ENCODE measurements around the gene ECE2.
"Not testable (repeated sequence)": the region's sequence is repeated elsewhere in the genome, so short reads cannot be mapped to it uniquely, and the experiment has no call there.

ECE2 gene

DNA sequence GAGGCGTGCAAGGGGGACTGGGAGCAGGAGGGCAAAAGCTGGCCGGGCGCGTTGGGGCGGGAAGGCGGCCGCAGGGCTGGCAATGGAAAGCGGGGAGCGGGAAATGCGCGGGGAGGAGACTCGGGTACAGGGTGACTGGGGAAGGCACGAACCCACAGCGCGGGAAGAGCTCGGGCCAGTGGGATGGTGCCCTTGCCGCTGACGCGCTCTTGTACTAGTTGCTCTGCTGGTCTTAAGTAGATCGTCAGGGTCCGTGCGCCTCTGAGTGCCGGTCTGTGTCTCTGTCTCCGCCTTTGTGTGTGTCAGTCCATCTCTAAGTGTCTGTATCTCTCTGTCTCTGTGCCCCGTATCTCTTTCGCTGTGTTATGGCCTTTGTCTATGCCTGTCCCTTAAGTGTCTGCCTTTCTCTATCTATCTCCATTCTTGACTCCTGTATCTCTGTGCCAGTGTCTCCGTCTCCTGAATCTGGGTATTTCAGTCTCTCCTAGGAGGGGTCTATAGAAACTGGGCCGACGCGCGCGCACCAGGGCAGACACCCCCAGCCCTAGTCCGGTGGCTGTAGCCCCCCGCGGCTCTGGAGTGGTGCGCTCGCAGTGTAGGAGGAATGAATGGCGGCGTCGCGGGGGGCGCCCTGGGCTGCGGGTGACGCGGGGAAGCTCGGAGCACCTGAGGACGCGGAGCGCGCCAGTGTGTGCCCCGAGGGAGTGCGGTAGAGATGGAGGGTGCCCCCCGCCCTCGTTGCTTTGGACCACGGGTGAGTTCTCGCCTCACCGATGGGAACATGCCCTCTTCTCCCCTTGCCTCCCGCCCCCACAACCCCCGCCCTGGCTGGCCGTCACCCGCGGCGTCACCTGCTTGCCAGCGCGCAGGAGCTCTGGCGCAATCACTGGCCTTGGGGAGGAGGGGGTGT is 13.7 kb upstream of the ECE2 start:
- no peaks in the 10 kb centered on the region for H3K36me3 ChIP-seq (replicated peaks in 1 of 2; ENCODE audit: control insufficient read depth in 2 of 2, insufficient read depth in 2 of 2, low read length in 2 of 2)
- no peak overlapping the region for H3K4ac ChIP-seq (ENCODE audit: low read length)
- H3K14ac ChIP-seq (ENCODE audit: low read length), result no peak overlapping the region
- H2AK5ac ChIP-seq (ENCODE audit: low read depth, low read length), result no peak overlapping the region
- no peak overlapping the region for H2BK15ac ChIP-seq (ENCODE audit: low read length)
- H3K9ac ChIP-seq (ENCODE audit: low read depth, low read length, poor library complexity), result peak overlapping the region; percentile 80
- no peak overlapping the region for H4K91ac ChIP-seq (ENCODE audit: low read depth, low read length, poor library complexity)
- H3K27me3 ChIP-seq (ENCODE audit: control insufficient read depth in 3 of 3, insufficient read depth in 3 of 3, low read depth in 1 of 3, low read length in 3 of 3), result peaks cover 21 to 46% (median 42%) of the 10 kb centered on the region in 3 experiments
- peak overlapping the region; percentile 90 for H2AFZ ChIP-seq (ENCODE audit: low read length)
- H3K79me1 ChIP-seq (ENCODE audit: low read depth, low read length), result peaks cover 4% of the 10 kb centered on the region
- H3K4me1 ChIP-seq (ENCODE audit: control insufficient read depth in 2 of 2, insufficient read depth in 1 of 2, low read depth in 1 of 2, low read length in 2 of 2), result peaks cover 10 to 12% of the 10 kb centered on the region in 2 donors
- H3K18ac ChIP-seq (ENCODE audit: low read length), result peak overlapping the region; percentile 91
- no CpG with 5 or more reads among the region's 66 CpGs for WGBS, 2 donors (ENCODE audit: extremely low coverage in 2 of 2, insufficient read length in 2 of 2, insufficient replicate concordance in 1 of 2)
- peak overlapping the region; percentile 58 for H2BK12ac ChIP-seq (ENCODE audit: low read length)
- no peak overlapping the region for H4K8ac ChIP-seq (ENCODE audit: low read depth, low read length)
- DNase-seq (ENCODE audit: low spot score), result no peak
- H3K4me3 ChIP-seq (ENCODE audit: low read length in 2 of 2), result peak overlapping the region; percentile 56 to 82
- H3K23ac ChIP-seq (ENCODE audit: low read depth, low read length, poor library complexity), result peak overlapping the region; percentile 35
- H3K4me2 ChIP-seq (ENCODE audit: insufficient read depth, low read length, poor library complexity, severe bottlenecking), result peak overlapping the region; percentile 84
- H2BK5ac ChIP-seq (ENCODE audit: low read length), result no peak overlapping the region
- H3K27ac ChIP-seq (replicated peaks; ENCODE audit: low read length), result no peak overlapping the region
- no peaks in the 10 kb centered on the region for H3K9me3 ChIP-seq (replicated peaks in 1 of 2; ENCODE audit: control insufficient read depth in 2 of 2, insufficient read depth in 1 of 2, low read depth in 1 of 2, low read length in 2 of 2)
- no peak overlapping the region for H2BK120ac ChIP-seq (ENCODE audit: low read depth, low read length)

DNA sequence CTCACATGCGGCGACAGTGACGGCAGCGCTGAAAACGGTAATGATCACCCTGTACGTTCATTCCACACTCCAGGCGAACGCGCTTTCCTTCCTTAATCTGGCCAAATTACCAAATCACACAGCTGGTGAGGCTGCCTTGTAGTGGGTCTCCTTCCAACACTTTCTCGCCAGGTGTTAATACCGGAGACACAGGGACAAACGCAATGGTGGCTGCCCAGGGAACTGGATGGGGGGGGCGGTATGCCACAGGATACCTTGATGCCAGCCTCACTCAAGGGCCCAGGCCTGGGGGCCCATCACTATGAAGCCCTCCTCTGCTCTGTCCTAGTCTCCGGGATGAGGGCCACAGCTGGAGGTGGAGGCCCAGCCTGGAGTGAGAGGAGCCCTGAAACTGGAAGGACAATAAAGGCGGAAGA is 13.1 kb upstream of the ECE2 start:
- Histone ChIP-seq H3K9ac (ENCODE audit: low read depth, low read length, poor library complexity) (no peak overlapping the region), H3K79me1 (ENCODE audit: low read depth, low read length) (peaks cover 2% of the 10 kb centered on the region), H2BK15ac (ENCODE audit: low read length) (no peak overlapping the region), H2AK5ac (ENCODE audit: low read depth, low read length) (peak overlapping the region; percentile 32), H3K4me3 (ENCODE audit: low read length in 2 of 2) (peak overlapping the region; percentile 46 to 56), H3K9me3 (replicated peaks in 1 of 2; ENCODE audit: control insufficient read depth in 2 of 2, insufficient read depth in 1 of 2, low read depth in 1 of 2, low read length in 2 of 2) (no peaks in the 10 kb centered on the region), H2BK120ac (ENCODE audit: low read depth, low read length) (no peak overlapping the region), H2AFZ (ENCODE audit: low read length) (peak overlapping the region; percentile 90), H3K27ac (replicated peaks; ENCODE audit: low read length) (no peak overlapping the region), H2BK12ac (ENCODE audit: low read length) (no peak overlapping the region), H3K18ac (ENCODE audit: low read length) (no peak overlapping the region), H2BK5ac (ENCODE audit: low read length) (no peak overlapping the region), H3K36me3 (replicated peaks in 1 of 2; ENCODE audit: control insufficient read depth in 2 of 2, insufficient read depth in 2 of 2, low read length in 2 of 2) (no peaks in the 10 kb centered on the region), H4K91ac (ENCODE audit: low read depth, low read length, poor library complexity) (no peak overlapping the region), H3K23ac (ENCODE audit: low read depth, low read length, poor library complexity) (no peak overlapping the region), H3K4me2 (ENCODE audit: insufficient read depth, low read length, poor library complexity, severe bottlenecking) (peak overlapping the region; percentile 84), H3K4ac (ENCODE audit: low read length) (no peak overlapping the region), H3K27me3 (ENCODE audit: control insufficient read depth in 3 of 3, insufficient read depth in 3 of 3, low read depth in 1 of 3, low read length in 3 of 3) (peaks cover 21 to 45% (median 43%) of the 10 kb centered on the region in 3 experiments), H3K14ac (ENCODE audit: low read length) (no peak overlapping the region), H3K4me1 (ENCODE audit: control insufficient read depth in 2 of 2, insufficient read depth in 1 of 2, low read depth in 1 of 2, low read length in 2 of 2) (peaks cover 10 to 12% of the 10 kb centered on the region in 2 donors), H4K8ac (ENCODE audit: low read depth, low read length) (no peak overlapping the region)
- WGBS, 2 donors (ENCODE audit: extremely low coverage in 2 of 2, insufficient read length in 2 of 2, insufficient replicate concordance in 1 of 2), result no CpG with 5 or more reads among the region's 15 CpGs
- DNase-seq (ENCODE audit: low spot score), result no peak

DNA sequence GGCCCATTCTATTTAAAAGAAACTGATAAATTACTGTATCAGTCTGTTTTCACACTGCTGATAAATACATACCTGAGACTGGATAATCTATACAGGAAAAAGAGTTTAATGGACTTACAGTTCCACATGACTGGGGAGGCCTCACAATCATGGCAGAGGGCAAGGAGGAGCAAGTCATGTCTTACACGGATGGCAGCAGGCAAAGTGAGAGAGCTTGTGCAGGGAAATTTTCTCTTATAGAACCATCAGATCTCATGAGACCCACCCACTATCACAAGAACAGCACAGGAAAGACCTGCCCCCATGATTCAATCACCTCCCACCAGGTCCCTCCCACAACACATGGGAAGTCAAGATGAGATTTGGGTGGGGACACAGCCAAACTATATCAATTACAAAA is 8.6 kb upstream of the ECE2 start:
- not testable (repeated sequence) for H2BK12ac ChIP-seq (ENCODE audit: low read length); H3K79me1 ChIP-seq (ENCODE audit: low read depth, low read length); H3K4ac ChIP-seq (ENCODE audit: low read length); H3K4me3 ChIP-seq (ENCODE audit: low read length in 2 of 2); DNase-seq (ENCODE audit: low spot score); H3K9me3 ChIP-seq (replicated peaks in 1 of 2; ENCODE audit: control insufficient read depth in 2 of 2, insufficient read depth in 1 of 2, low read depth in 1 of 2, low read length in 2 of 2); H2BK15ac ChIP-seq (ENCODE audit: low read length); H3K14ac ChIP-seq (ENCODE audit: low read length); H2BK120ac ChIP-seq (ENCODE audit: low read depth, low read length); H3K36me3 ChIP-seq (replicated peaks in 1 of 2; ENCODE audit: control insufficient read depth in 2 of 2, insufficient read depth in 2 of 2, low read length in 2 of 2); H3K4me1 ChIP-seq (ENCODE audit: control insufficient read depth in 2 of 2, insufficient read depth in 1 of 2, low read depth in 1 of 2, low read length in 2 of 2); H3K27ac ChIP-seq (replicated peaks; ENCODE audit: low read length); H3K9ac ChIP-seq (ENCODE audit: low read depth, low read length, poor library complexity); H3K23ac ChIP-seq (ENCODE audit: low read depth, low read length, poor library complexity); H4K91ac ChIP-seq (ENCODE audit: low read depth, low read length, poor library complexity); H2AK5ac ChIP-seq (ENCODE audit: low read depth, low read length); H3K4me2 ChIP-seq (ENCODE audit: insufficient read depth, low read length, poor library complexity, severe bottlenecking); H2BK5ac ChIP-seq (ENCODE audit: low read length); H3K18ac ChIP-seq (ENCODE audit: low read length); H2AFZ ChIP-seq (ENCODE audit: low read length); H4K8ac ChIP-seq (ENCODE audit: low read depth, low read length)
- WGBS, 2 donors (ENCODE audit: extremely low coverage in 2 of 2, insufficient read length in 2 of 2, insufficient replicate concordance in 1 of 2), result no CpG with 5 or more reads among the region's 1 CpG
- H3K27me3 ChIP-seq (ENCODE audit: control insufficient read depth in 3 of 3, insufficient read depth in 3 of 3, low read depth in 1 of 3, low read length in 3 of 3), result peaks cover 2 to 25% (median 13%) of the 10 kb centered on the region in 3 experiments

DNA sequence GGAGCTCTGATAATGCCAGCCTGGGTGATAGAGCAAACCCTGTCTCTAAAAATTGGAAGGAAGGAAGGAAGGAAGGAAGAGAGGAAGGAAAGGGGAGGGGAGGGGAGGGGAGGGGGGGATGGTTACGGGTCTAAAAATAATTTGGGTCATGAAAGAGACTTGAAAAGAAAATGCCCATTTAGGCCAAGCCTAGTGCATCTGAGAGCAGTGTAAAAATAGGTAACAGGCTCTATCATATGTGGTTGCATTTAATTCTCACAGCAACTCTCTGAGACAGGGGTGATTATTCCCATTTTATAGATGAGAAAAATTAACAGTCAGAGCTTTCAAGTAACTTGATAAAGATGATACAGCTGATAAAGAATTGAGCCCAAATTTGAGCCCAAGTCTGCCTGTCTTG is 3.6 kb upstream of the ECE2 start:
- Histone ChIP-seq H3K4me1 (ENCODE audit: control insufficient read depth in 2 of 2, insufficient read depth in 1 of 2, low read depth in 1 of 2, low read length in 2 of 2) (peaks cover 0 to 3% of the 10 kb centered on the region in 2 donors), H4K8ac (ENCODE audit: low read depth, low read length) (no peak overlapping the region), H3K27me3 (ENCODE audit: control insufficient read depth in 3 of 3, insufficient read depth in 3 of 3, low read depth in 1 of 3, low read length in 3 of 3) (peaks cover 3 to 45% (median 25%) of the 10 kb centered on the region in 3 experiments), H2BK12ac (ENCODE audit: low read length) (no peak overlapping the region), H3K14ac (ENCODE audit: low read length) (no peak overlapping the region), H3K4ac (ENCODE audit: low read length) (no peak overlapping the region), H2AFZ (ENCODE audit: low read length) (no peak overlapping the region), H2BK5ac (ENCODE audit: low read length) (no peak overlapping the region), H2BK15ac (ENCODE audit: low read length) (no peak overlapping the region), H3K23ac (ENCODE audit: low read depth, low read length, poor library complexity) (no peak overlapping the region), H2AK5ac (ENCODE audit: low read depth, low read length) (no peak overlapping the region), H2BK120ac (ENCODE audit: low read depth, low read length) (no peak overlapping the region), H3K36me3 (replicated peaks in 1 of 2; ENCODE audit: control insufficient read depth in 2 of 2, insufficient read depth in 2 of 2, low read length in 2 of 2) (no peaks in the 10 kb centered on the region), H3K79me1 (ENCODE audit: low read depth, low read length) (no peaks in the 10 kb centered on the region), H3K4me3 (ENCODE audit: low read length in 2 of 2) (no peak overlapping the region), H3K18ac (ENCODE audit: low read length) (no peak overlapping the region), H3K9me3 (replicated peaks in 1 of 2; ENCODE audit: control insufficient read depth in 2 of 2, insufficient read depth in 1 of 2, low read depth in 1 of 2, low read length in 2 of 2) (peaks cover 0 to 3% of the 10 kb centered on the region in 2 donors), H3K4me2 (ENCODE audit: insufficient read depth, low read length, poor library complexity, severe bottlenecking) (no peak overlapping the region), H3K27ac (replicated peaks; ENCODE audit: low read length) (no peak overlapping the region), H4K91ac (ENCODE audit: low read depth, low read length, poor library complexity) (no peak overlapping the region), H3K9ac (ENCODE audit: low read depth, low read length, poor library complexity) (no peak overlapping the region)
- no peak for DNase-seq (ENCODE audit: low spot score)
- no CpG with 5 or more reads among the region's 1 CpG for WGBS, 2 donors (ENCODE audit: extremely low coverage in 2 of 2, insufficient read length in 2 of 2, insufficient replicate concordance in 1 of 2)
